Left renal cortex interstitium (tissue), 4 donors: ENCODE results near the gene FIGNL2. TPM values are rescaled to one million over a fixed set of nuclear protein-coding genes. Genes with fewer than 3 reads are reported as not detected.
A peak's percentile ranks its signal among the peaks of the same experiment; 100 is the strongest.
"Not testable (repeated sequence)": the region's sequence is repeated elsewhere in the genome, so short reads cannot be mapped to it uniquely, and the experiment has no call there.

Source experiments
- DNase-seq, 4 donors: peaks; one replicate each; pipeline ENCODE4 v3.0.0-alpha.2; 2013; ENCODE audit warnings: low read depth in 4 of 4, low spot score in 2 of 4, missing footprints in 1 of 4
- polyA plus RNA-seq, 4 donors: library from polyadenylated mRNA; unstranded; fragments of 120-200 nt; gene quantifications; one replicate each; pipeline ENCODE4 v1.2.1, GENCODE V29; 2013; ENCODE audit not compliant: insufficient read length in 4 of 4

FIGNL2 gene
- polyA plus RNA-seq, 4 donors: 2.3 to 7.1 (median 5.2) TPM

GRCh38 chr12:51818566-51819300 is 29.8 kb downstream of the FIGNL2 start:
- DNase-seq: no peak

GRCh38 chr12:51818086-51818485 is 30.4 kb downstream of the FIGNL2 start:
- no peak for DNase-seq

GRCh38 chr12:51817027-51817953 is 31.2 kb downstream of the FIGNL2 start:
- no peak for DNase-seq

- DNase-seq: no peak
These were observed 32.9 kb downstream of the FIGNL2 start for GRCh38 chr12:51815571-51815970.

- DNase-seq: peak in 2 of 4 donors; percentile 48 to 76
These were observed 34.0 kb downstream of the FIGNL2 start for GRCh38 chr12:51814311-51815088.

GRCh38 chr12:51813931-51814310 is 34.6 kb downstream of the FIGNL2 start:
- no peak for DNase-seq

- no peak for DNase-seq
These were observed 35.6 kb downstream of the FIGNL2 start for GRCh38 chr12:51812871-51813270.

GRCh38 chr12:51811203-51812202 is 37.0 kb downstream of the FIGNL2 start:
- DNase-seq: no peak

- no peak for DNase-seq
These were observed 39.3 kb downstream of the FIGNL2 start for GRCh38 chr12:51809193-51809592.

- no peak for DNase-seq
These were observed 41.6 kb downstream of the FIGNL2 start for GRCh38 chr12:51806896-51807295.

GRCh38 chr12:51801027-51801426 is 47.5 kb downstream of the FIGNL2 start:
- no peak for DNase-seq

GRCh38 chr12:51798501-51798900 is 50.0 kb downstream of the FIGNL2 start:
- no peak for DNase-seq

GRCh38 chr12:51798051-51798450 is 50.5 kb downstream of the FIGNL2 start:
- DNase-seq: not testable (repeated sequence)

GRCh38 chr12:51797301-51797700 is 51.2 kb downstream of the FIGNL2 start:
- DNase-seq: no peak

- DNase-seq: no peak
These were observed 55.3 kb downstream of the FIGNL2 start for GRCh38 chr12:51793201-51793600.

GRCh38 chr12:51792417-51792816 is 56.1 kb downstream of the FIGNL2 start:
- no peak for DNase-seq

- no peak for DNase-seq
These were observed 59.6 kb downstream of the FIGNL2 start for GRCh38 chr12:51788876-51789275.

GRCh38 chr12:51785906-51786305 is 62.6 kb downstream of the FIGNL2 start:
- no peak for DNase-seq

- DNase-seq: no peak
These were observed 63.8 kb downstream of the FIGNL2 start for GRCh38 chr12:51784688-51785087.

GRCh38 chr12:51779876-51780275 is 68.6 kb downstream of the FIGNL2 start:
- no peak for DNase-seq
